Measurements from ENCODE around the gene KRTAP5-10. TPM values are rescaled to one million over a fixed set of nuclear protein-coding genes. Genes with fewer than 3 reads are reported as not detected.
"Not testable (repeated sequence)": the region's sequence is repeated elsewhere in the genome, so short reads cannot be mapped to it uniquely, and the experiment has no call there.

Gene KRTAP5-10, protein sequence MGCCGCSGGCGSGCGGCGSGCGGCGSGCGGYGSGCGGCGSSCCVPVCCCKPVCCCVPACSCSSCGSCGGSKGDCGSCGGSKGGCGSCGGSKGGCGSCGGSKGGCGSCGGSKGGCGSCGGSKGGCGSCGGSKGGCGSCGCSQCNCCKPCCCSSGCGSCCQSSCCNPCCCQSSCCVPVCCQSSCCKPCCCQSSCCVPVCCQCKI
- under 0.01 TPM in 1 of 2 replicates, not detected in the other for total RNA-seq

DNA sequence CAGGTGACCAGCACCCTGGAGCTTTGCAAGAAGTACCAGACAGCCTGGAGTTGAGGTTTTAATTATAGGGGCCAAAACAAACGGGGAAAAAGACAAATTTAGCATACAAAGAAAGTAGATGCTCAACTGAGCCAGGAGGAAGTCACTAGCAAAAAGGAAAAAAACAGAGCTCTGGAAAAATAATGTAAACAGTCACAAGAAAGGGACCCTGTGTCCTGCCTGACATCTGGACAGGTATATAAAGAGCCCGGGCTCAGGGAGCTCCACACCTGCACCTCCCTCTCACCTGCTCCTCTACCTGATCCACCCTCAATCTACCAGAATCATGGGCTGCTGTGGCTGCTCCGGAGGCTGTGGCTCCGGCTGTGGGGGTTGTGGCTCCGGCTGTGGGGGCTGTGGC, at the start of gene KRTAP5-10:
TSS of gene KRTAP5-10 (plus strand) at position 301 of the 400 bp plus-strand sequence. CDS start at position 326, 25 bp downstream.
- DNase-seq (ENCODE audit: low read depth in 2 of 2) = no peak

DNA sequence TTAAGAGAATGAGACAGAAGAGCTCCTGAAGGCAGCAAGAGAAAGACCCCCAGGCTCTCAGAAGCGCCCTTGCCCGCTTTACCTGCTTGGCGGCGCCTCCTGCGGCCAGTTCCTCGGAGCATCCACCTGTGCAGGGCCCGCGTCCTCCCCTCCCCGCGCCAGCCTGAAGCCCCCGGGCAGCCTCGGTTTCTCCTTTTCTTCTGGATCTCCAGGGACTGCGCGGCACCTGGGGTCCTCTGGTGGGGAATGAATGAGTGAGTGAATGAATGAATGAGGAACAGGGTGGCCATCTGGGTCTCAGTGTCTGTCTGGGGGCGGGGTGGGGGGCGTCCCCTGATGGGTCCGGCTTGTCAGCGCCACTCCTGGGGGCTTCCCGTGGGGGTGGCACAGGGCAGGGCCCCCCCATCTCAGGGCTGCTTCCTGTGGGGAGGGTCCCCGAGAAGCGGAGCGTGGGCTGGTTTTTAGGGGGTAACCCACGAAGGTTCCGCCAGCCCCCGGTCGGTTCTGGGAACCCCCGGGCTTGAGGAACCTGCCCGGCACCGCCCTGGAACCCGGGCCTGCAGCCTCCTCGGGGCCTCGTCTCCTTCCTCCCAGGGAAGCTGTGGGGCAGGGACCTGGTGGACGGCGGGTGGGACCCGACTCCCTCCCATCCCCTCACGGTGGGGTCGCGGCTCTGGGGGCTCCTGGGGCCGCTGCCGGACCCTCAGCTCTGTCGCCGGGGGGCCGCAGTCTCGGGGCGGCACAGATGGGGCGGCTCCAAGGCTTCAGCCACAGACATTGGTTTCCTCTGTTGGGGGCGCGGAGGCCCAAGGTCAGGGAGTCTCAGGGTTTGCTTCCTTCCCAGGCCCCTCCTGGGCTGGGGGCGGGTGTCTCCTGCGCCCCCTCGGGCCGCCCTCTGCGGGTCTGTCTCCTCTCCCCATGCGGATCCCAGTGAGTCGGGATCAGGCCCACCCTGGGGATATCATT, 46.6 kb upstream of the KRTAP5-10 start:
- no peak for DNase-seq (ENCODE audit: low read depth in 2 of 2)

DNA sequence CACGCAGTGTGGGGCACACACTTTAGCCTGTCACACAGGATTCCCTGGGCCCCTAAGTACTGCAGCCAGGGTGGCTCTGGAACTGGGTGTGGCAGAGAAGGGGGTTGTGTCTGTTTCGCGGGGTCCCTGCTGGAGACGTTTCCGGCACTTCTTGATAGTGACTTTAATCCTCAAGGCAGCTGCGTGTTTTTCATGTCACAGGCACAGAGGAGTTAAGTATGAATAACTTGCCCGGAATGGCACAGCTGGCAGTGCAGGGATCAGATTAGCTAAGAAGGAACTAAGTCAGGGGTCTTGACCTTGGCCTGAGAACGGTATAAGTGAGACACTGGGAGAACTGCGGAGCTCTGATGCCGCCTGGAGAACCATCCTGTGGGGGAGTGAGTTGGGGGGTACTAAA, 45.8 kb upstream of the KRTAP5-10 start:
- no peak for DNase-seq (ENCODE audit: low read depth in 2 of 2)

DNA sequence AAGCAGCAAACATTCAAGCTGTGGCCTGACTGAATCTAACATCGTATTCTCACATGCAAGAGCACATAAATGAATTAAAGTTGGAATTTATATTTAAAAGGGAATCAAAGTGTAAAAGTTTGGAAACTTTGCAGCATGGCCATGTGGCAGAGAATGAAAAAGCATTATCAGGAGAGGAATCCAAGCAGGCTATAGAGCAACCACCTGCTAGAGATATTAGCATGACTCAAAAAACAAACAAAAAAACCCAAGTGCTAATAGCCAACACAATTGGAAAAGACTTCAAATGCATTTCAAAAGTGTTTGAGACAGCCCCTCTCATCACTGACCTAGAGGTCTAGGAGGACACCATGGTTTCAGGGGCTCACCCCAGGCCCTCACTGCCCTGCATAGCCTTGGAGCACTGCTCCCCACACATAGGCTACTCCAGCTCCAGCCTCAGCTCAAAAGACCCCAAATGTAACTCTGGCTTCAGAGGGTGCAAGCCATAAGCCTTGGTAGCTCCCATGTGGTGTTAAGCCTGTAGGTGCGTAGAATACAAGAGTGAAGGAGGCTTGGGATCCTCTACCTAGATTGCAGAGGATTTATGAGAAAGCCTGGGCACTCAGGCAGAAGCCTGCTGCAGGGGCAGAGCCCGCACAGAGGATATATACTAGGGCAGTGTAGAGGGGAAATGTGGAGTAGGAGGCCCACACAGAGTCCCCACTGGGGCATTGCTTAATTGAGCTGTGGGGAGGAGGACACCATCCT, 40.0 kb upstream of the KRTAP5-10 start:
- DNase-seq (ENCODE audit: low read depth in 2 of 2) = no peak

DNA sequence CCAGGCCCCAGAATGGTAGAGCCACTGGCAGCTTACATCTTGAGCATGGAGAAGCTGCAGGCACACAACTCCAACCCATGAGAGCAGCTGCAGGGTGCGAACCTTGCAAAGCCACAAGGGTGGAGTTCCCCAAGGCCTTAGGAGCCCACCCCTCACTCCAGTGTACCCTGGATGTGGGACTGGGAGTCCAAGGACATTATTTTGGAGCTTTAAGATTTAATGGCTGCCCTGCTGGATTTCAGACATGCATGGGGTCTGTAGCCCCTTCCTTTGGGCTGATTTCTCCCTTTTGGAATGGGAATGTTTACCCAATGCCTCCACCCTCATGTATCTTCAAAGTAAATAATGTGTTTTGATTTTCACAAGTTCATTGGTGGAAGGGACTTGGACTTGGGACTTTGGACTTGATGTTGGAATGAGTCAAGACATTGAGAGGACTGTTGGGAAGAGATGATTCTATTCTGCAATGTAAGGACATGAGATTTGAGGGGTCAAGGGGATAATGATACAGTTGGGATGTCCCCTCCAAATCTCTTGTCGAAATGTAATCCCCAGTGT, 39.3 kb upstream of the KRTAP5-10 start:
- no peak for DNase-seq (ENCODE audit: low read depth in 2 of 2)

DNA sequence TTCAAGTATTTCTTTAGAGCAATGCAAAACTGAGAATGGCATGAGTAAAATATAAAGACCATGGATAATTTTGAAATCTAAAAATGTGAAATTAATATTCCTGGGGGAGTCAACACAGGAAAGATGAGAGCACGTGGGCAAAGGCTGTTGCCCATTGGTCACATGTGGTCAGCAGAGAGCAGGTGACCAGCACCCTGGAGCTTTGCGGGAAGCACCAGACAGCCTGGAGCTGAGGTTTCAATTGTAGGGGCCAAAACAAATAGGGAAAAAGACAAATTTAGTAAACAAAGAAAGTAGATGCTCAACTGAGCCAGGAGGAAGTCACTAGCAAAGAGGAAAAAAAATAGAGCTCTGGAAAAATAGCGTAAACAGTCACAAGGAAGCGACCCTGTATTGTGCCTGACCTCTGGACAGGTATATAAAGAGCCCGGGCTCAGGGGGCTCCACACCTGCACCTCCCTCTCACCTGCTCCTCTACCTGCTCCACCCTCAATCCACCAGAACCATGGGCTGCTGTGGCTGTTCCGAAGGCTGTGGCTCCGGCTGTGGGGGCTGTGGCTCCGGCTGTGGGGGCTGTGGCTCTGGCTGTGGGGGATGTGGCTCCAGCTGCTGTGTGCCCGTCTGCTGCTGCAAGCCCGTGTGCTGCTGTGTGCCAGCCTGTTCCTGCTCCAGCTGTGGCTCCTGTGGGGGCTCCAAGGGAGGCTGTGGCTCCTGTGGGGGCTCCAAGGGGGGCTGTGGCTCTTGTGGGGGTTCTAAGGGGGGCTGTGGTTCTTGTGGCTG, 38.4 kb upstream of the KRTAP5-10 start, which contains the start of gene KRTAP5-7:
TSS of gene KRTAP5-7 (plus strand) at position 472 of the 780 bp plus-strand sequence. CDS start at position 506, 34 bp downstream.
- DNase-seq (ENCODE audit: low read depth in 2 of 2) = peak in 1 of 2 donors; percentile 13

DNA sequence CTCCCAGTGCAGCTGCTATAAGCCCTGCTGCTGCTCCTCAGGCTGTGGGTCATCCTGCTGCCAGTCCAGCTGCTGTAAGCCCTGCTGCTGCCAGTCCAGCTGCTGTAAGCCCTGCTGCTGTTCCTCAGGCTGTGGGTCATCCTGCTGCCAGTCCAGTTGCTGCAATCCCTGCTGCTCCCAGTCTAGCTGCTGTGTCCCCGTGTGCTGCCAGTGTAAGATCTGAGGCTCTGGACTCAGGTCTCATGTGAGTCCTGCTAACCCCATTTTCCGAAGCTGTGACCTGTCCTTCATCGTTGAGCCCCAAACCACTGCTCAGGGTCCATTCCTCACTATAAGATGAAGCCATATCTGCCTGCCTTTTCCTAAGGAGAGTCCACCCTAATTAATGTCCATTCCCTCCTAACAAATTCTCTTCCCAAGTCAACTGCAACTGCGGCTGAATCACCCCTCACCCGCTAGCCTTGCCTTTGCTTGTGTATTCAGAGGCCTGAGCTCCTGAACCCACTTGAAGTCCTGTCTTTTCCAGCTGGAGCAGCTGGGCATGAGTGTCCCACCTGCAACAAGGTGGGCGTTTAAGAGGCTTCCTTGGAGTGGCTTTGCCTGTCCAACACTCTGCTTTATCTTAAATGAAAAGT, 37.7 kb upstream of the KRTAP5-10 start:
- no peak for DNase-seq (ENCODE audit: low read depth in 2 of 2)

DNA sequence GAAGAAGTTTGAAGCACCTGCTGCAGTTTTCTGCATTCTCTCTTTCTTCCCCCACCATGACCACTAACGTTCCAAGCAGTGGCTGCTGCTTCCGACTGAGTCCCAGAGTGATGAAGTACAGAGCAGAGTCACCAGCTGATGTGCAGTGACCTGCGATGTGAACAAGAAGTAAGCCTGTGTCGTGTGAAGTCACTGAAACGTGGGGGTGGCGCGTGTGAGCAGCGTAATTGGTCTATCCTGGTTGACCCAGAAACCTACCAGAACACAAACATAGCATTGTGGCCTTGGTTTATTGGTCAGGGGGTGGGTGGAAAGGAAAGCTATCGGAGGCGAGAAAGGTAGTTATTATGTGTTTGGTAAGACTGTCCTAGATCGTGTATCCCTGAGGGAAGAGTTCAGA, 34.8 kb upstream of the KRTAP5-10 start:
- DNase-seq (ENCODE audit: low read depth in 2 of 2) = no peak

DNA sequence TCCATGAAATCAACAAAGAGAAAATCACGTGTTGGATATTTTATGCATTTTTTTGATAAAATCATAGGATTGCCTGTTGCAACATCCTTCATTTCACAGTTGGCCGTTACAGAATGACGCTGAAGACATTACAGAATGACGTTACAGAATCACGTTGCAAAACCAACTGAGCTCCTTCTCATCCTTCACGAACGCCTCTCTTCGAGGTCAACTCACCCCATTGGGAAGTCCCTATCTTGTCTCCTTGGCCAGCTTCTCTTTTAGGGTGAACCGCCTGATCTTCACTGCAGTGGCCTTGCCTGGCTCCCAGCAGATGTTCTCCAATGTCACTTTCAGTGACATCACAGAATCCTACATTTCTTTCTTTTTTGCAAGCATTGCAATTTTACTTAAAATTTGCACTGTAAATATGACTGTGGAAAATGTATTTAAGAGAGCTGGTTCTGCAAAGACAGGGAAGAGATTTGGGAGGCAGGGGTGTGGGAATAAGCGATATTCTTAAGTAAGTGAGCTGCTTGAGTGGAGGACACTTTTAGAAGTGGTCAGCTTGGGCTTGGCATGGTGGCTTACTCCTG, 33.2 kb upstream of the KRTAP5-10 start:
- no peak for DNase-seq (ENCODE audit: low read depth in 2 of 2)

DNA sequence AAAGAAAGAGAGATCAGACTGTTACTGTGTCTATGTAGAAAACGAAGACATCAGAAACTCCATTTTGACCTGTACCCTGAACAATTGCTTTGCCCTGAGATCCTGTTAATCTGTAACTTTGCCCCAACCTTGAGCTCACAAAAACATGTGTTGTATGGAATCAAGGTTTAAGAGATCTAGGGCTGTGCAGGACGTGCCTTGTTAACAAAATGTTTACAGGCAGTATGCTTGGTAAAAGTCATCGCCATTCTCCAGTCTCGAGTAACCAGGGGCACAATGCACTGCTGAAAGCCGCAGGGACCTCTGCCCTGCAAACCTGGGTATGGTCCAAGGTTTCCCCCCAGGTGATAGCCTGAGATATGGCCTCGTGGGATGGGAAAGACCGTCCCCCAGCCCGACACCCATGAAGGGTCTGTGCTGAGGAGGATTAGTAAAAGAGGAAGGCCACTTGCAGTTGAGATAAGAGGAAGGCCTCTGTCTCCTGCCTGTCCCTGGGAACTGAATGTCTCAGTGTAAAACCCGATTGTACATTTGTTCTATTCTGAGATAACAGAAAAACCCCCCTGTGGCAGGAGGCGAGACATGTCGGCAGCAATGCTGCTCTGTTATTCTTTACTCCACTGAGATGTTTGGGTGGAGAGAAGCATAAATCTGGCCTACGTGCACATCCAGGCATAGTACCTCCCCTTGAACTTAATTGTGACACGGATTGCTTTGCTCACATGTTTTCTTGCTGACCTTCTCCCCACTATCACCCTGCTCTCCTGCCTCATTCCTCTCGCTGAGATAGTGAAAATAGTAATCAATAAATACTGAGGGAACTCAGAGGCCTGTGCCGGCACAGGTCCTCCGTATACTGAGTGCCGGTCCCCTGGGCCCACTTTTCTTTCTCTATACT, 30.4 kb upstream of the KRTAP5-10 start:
- DNase-seq (ENCODE audit: low read depth in 2 of 2) = not testable (repeated sequence)

DNA sequence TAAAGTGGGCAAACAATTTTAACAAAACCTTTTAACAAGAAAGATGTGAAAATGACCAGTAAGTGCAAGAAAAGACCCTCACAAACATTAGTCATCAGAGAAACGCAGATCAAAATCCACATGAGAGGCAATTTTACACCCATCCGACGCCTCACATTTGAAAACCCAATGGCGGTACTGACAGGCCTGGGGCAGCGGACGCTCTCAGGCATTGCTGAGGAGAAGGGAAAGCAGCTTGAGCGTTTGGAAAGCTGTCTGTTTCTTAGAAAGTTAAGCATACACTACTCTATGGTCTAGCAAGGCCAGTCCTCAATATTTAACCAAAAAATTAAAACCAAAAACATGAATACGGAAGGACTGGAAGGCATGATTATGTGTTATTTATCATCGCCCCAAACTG, 29.5 kb upstream of the KRTAP5-10 start:
- DNase-seq (ENCODE audit: low read depth in 2 of 2) = no peak

DNA sequence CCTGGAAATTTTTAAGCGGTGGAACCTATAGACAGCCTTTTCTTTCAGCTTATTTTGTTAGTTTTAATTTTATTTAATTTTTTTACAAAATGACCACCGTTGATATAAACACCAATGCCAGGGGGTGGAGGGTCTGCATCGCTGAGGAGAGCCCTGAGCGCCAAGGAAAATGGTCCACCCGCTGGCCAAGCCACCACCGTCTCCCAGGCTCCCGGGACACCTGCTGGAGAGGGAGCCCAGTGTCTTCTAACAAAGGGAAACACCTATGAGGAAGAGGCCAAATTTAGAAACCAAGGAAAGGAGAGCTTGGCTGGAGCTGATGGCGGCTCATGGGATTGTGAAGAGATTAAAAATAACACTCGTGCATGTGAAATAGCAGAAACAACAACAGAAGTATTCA, 27.8 kb upstream of the KRTAP5-10 start:
- DNase-seq (ENCODE audit: low read depth in 2 of 2) = no peak

DNA sequence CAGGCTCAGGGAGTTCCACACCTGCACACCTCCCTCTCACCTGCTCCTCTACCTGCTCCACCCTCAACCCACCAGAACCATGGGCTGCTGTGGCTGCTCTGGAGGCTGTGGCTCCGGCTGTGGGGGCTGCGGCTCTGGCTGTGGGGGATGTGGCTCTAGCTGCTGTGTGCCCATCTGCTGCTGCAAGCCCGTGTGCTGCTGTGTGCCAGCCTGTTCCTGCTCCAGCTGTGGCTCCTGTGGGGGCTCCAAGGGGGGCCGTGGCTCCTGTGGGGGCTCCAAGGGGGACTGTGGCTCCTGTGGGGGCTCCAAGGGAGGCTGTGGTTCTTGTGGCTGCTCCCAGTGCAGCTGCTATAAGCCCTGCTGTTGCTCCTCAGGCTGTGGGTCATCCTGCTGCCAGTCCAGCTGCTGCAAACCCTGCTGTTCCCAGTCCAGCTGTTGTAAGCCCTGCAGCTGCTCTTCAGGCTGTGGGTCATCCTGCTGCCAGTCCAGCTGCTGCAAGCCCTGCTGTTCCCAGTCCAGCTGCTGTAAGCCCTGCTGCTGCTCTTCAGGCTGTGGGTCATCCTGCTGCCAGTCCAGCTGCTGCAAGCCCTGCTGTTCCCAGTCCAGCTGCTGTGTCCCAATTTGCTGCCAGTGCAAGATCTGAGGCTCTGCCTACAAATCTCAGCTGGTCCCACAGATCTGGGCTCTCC, 27.2 kb upstream of the KRTAP5-10 start, which contains the start of gene KRTAP5-8:
TSS of gene KRTAP5-8 (plus strand) at position 49 of the 689 bp plus-strand sequence. CDS start at position 80, 31 bp downstream.
- not testable (repeated sequence) for DNase-seq (ENCODE audit: low read depth in 2 of 2)

DNA sequence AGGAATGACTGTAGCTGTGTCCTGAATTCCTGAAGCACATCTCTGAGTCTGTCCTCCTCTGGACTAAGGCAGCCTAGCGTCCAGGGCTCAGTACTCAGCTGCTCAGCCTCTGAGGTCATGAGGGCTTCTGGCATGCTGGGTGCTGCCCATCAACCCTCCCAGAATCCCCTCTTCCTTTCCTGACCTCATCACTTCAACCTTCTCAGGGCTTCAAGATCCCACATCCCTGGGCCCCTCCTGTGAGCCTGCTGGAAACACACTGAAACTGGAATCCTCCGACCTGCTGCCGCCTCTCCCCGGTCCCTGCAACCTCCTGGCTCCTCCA, 26.7 kb upstream of the KRTAP5-10 start:
- DNase-seq (ENCODE audit: low read depth in 2 of 2) = no peak

DNA sequence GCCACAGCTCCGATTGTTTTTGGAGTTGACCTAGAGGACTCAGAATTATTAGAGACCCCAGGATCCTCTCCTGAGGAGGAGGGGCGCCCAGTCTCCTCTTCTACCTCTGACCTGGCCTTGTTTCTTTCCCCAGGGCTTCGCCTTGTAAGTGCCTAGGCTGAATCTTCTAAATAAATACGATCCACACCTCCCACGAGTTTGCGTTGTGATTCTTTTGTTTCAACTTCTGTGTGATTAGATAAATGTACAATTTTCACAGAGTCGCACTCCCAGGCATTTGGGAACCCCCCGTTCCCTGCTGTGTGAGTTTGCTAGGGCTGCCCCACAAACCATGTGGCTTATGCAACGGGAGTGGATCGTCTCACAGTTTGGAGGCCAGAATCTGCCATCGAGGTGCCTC, 26.3 kb upstream of the KRTAP5-10 start:
- DNase-seq (ENCODE audit: low read depth in 2 of 2) = no peak

DNA sequence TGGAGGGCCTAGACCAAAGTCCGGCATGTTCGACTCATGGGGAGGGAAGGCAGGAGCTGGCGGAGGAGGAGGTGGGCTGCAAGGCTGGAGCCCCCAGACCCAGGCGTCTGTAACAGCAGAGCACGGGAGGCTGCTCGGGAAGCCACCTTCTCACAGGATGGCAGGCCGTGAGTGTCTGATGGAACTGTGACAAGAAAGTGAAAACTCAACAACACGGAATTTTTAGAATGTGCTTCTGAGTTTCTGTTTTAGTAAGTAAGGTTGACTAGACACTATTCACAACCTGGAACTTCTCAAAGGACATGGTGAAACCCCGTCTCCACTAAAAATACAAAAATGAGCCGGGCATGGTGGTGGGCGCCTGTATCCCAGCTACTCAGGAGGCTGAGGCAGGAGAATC, 25.4 kb upstream of the KRTAP5-10 start:
- not testable (repeated sequence) for DNase-seq (ENCODE audit: low read depth in 2 of 2)

DNA sequence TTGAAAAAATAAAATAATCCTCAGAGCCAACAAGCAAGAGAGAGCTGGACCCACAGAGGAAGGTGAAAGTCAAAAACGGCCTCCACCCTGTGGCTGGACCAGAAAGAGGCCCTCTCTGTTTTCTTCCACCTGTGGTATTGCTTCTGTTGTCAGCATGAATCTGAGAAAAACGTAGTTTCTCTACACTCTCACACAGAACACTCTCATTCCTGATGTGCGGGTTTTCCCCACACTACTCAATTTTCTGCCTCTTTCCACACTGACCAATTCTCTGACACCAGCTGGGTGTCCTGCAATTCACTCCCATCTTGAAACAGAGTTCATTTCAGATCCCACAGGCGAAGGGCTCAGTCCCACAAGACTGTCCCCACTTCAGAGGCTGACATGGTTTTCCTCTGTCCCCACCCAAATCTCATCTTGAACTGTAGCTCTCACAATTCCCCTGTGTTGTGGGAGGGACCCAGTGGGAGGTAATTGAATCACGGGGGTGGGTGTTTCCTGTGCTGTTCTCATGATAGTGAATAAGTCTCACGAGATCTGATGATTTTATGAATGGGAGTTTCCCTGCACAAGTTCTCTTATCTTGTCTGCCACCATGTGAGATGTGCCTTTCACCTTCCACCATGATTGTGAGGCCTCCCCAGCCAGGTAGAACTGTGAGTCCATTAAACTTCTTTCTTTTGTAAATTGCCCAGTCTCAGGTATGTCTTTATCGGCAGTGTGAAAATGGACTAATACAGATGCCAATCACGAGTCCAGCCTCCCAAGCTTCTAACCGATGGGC, 24.6 kb upstream of the KRTAP5-10 start:
- DNase-seq (ENCODE audit: low read depth in 2 of 2) = not testable (repeated sequence)
